IPS DF 4.7 (cell line): Measurements from ENCODE around the gene PKP3.

Source experiments
- DNase-seq: peaks from one replicate; pipeline ENCODE4 v3.0.0-alpha.2; 2013; ENCODE audit warnings: low spot score; ENCODE audit errors: extremely low read depth

PKP3 gene

GRCh38 chr11:363948-364761 lies 29.9 kb upstream of the PKP3 start:
- DNase-seq: no peak

GRCh38 chr11:364991-365725 lies 28.9 kb upstream of the PKP3 start:
- DNase-seq: no peak

- no peak for DNase-seq
Measured at GRCh38 chr11:365831-366230, 28.2 kb upstream of the PKP3 start.

- DNase-seq: no peak
Measured at GRCh38 chr11:367956-368413, 26.0 kb upstream of the PKP3 start.

GRCh38 chr11:368414-369335 lies 25.3 kb upstream of the PKP3 start:
- DNase-seq: no peak

- DNase-seq: no peak
Measured at GRCh38 chr11:369336-370018, 24.5 kb upstream of the PKP3 start, which contains the start of gene B4GALNT4. TSS of gene B4GALNT4 (plus strand) at chr11:369499. CDS start at chr11:369804, 305 bp downstream.

- DNase-seq: no peak
Measured at GRCh38 chr11:370070-370941, 23.7 kb upstream of the PKP3 start.

- no peak for DNase-seq
Measured at GRCh38 chr11:371051-371450, 23.0 kb upstream of the PKP3 start.

- no peak for DNase-seq
Measured at GRCh38 chr11:371716-372590, 22.1 kb upstream of the PKP3 start.

- no peak for DNase-seq
Measured at GRCh38 chr11:372809-373715, 20.9 kb upstream of the PKP3 start.

- no peak for DNase-seq
Measured at GRCh38 chr11:373716-374551, 20.1 kb upstream of the PKP3 start.

- DNase-seq: no peak
Measured at GRCh38 chr11:375065-376025, 18.7 kb upstream of the PKP3 start.

- no peak for DNase-seq
Measured at GRCh38 chr11:376531-377173, 17.4 kb upstream of the PKP3 start.

GRCh38 chr11:377174-377865 lies 16.7 kb upstream of the PKP3 start:
- DNase-seq: no peak
